ENCODE results near the gene RUVBL2. TPM values are rescaled to one million over a fixed set of nuclear protein-coding genes. Genes with fewer than 3 reads are reported as not detected.
A peak's percentile ranks its signal among the peaks of the same experiment; 100 is the strongest.

The RUVBL2 gene
- total RNA-seq, 1 experiment from 2014 or later, result 227 TPM

DNA sequence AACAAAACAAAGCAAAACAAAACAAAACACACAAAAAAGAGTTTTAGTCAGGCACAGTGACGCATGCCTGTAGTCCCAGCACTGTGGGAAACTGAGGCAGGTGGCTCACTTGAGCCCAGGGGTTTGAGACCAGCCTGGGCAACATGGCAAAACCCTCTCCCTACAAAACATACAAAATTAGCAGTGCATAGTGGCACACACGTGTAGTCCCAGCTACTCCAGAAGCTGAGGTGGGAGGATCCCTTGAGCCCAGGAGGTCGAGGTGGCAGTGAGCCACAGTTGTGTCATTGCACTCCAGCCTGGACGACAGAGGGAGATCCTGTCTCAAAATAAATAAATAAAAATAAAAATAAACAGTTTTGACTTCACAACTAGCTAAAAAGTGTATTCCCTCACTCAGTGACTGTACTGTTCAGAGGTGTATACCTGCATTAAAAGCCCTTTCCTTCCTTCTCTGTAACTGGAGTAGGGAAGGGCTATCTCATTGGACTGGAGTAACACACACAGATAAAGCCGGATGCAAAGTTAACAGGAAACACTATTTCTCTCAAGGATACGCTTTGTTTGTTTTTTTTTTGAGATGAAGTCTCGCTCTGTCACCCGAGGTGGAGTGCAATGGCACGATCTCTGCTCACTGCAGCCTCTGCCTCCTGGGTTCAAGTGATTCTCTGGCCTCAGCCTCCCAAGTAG, 42.7 kb upstream of the RUVBL2 start:
- Histone ChIP-seq H3K27ac (ENCODE audit: low read depth, low read length, poor library complexity, severe bottlenecking) (no peak overlapping the region), H3K4me1 (ENCODE audit: insufficient read depth, low read length, poor library complexity, severe bottlenecking) (peaks cover 10% of the 10 kb centered on the region), H3K36me3 (ENCODE audit: insufficient read depth, low read length, poor library complexity, severe bottlenecking) (no peaks in the 10 kb centered on the region), H3K9me3 (ENCODE audit: low read depth, low read length, poor library complexity, severe bottlenecking) (no peaks in the 10 kb centered on the region), H3K27me3 (replicated peaks; ENCODE audit: insufficient read depth, low read depth, low read length, poor library complexity) (no peaks in the 10 kb centered on the region), H3K4me3 (ENCODE audit: low read depth, low read length, poor library complexity, severe bottlenecking) (no peak overlapping the region)
- DNase-seq (ENCODE audit: low spot score), result no peak
- BruUV-seq (replicated peaks), result no TSS peak
- intact Hi-C loops (cut with micrococcal nuclease; ENCODE audit: unreplicated experiment), result no loop called here
- TF ChIP-seq, protein P1, sequence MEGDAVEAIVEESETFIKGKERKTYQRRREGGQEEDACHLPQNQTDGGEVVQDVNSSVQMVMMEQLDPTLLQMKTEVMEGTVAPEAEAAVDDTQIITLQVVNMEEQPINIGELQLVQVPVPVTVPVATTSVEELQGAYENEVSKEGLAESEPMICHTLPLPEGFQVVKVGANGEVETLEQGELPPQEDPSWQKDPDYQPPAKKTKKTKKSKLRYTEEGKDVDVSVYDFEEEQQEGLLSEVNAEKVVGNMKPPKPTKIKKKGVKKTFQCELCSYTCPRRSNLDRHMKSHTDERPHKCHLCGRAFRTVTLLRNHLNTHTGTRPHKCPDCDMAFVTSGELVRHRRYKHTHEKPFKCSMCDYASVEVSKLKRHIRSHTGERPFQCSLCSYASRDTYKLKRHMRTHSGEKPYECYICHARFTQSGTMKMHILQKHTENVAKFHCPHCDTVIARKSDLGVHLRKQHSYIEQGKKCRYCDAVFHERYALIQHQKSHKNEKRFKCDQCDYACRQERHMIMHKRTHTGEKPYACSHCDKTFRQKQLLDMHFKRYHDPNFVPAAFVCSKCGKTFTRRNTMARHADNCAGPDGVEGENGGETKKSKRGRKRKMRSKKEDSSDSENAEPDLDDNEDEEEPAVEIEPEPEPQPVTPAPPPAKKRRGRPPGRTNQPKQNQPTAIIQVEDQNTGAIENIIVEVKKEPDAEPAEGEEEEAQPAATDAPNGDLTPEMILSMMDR (conservative IDR thresholded peaks at IDR 0.05; ENCODE audit: low read depth, low read length), result no peak
- TF ChIP-seq EZH2 (IDR thresholded peaks at IDR 0.05; ENCODE audit: borderline replicate concordance, low read depth, low read length, poor library complexity, severe bottlenecking), result no peak
- CTCF ChIA-PET, result no interaction called here
- POLR2A ChIA-PET (ENCODE audit: low non-redundant PET), result no interaction called here

GRCh38 chr19:48953141-48953540, 40.5 kb upstream of the RUVBL2 start:
- DNase-seq (ENCODE audit: low spot score), result no peak
- POLR2A ChIA-PET (ENCODE audit: low non-redundant PET), result no interaction called here
- Histone ChIP-seq H3K9me3 (ENCODE audit: low read depth, low read length, poor library complexity, severe bottlenecking) (no peaks in the 10 kb centered on the region), H3K4me3 (ENCODE audit: low read depth, low read length, poor library complexity, severe bottlenecking) (no peak overlapping the region), H3K4me1 (ENCODE audit: insufficient read depth, low read length, poor library complexity, severe bottlenecking) (peaks cover 10% of the 10 kb centered on the region), H3K27ac (ENCODE audit: low read depth, low read length, poor library complexity, severe bottlenecking) (no peak overlapping the region), H3K27me3 (replicated peaks; ENCODE audit: insufficient read depth, low read depth, low read length, poor library complexity) (no peaks in the 10 kb centered on the region), H3K36me3 (ENCODE audit: insufficient read depth, low read length, poor library complexity, severe bottlenecking) (no peaks in the 10 kb centered on the region)
- intact Hi-C loops (cut with micrococcal nuclease; ENCODE audit: unreplicated experiment), result no loop called here
- BruUV-seq (replicated peaks), result no TSS peak
- CTCF ChIA-PET, result no interaction called here
- TF ChIP-seq EZH2 (IDR thresholded peaks at IDR 0.05; ENCODE audit: borderline replicate concordance, low read depth, low read length, poor library complexity, severe bottlenecking), result no peak
- TF ChIP-seq, protein P1 (conservative IDR thresholded peaks at IDR 0.05; ENCODE audit: low read depth, low read length), result no peak

DNA sequence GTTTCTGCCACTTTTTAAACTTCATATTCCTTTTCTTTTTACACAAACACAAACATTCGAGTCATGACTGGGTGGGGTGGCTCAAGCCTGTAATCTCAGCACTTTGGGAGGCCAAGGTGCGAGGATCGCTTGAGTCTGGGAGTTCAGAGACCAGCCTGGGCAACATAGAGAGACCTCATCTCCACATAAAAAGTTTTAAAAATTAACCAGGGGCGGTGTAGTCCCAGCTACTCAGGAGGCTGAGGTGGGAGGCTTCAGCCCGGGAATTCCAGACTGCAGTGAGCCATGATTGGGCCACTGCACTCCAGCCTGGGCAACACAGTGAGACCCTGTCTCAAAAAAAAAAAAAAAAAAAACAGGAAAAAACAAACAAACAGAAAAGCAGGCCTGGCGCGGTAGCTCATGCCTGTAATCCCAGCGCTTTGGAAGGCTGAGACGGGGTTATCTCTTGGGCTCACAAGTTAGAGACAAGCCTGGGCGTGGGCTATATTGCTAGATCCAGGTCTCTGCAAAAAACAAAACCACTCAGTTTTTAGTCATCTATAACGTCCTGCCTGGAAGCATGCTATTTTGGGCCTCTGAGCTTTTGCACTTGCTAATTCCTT, 39.6 kb upstream of the RUVBL2 start:
- H3K27me3 ChIP-seq (replicated peaks; ENCODE audit: insufficient read depth, low read depth, low read length, poor library complexity), result no peaks in the 10 kb centered on the region
- intact Hi-C loops (cut with micrococcal nuclease; ENCODE audit: unreplicated experiment), result no loop called here
- peaks cover 10% of the 10 kb centered on the region for H3K4me1 ChIP-seq (ENCODE audit: insufficient read depth, low read length, poor library complexity, severe bottlenecking)
- H3K4me3 ChIP-seq (ENCODE audit: low read depth, low read length, poor library complexity, severe bottlenecking), result peak overlapping the region; percentile 81
- H3K27ac ChIP-seq (ENCODE audit: low read depth, low read length, poor library complexity, severe bottlenecking), result peak overlapping the region; percentile 59
- ChIA-PET CTCF (interaction anchor here (0.6 kb wide), 1 partner anchor 143 kb away, joined by 3 read pairs; no protein-coding TSS in a partner anchor), POLR2A (ENCODE audit: low non-redundant PET) (interaction anchor here (0.7 kb wide), 1 partner anchor 10 kb away, joined by 3 read pairs; no protein-coding TSS in a partner anchor)
- DNase-seq (ENCODE audit: low spot score), result no peak
- no peak for TF ChIP-seq EZH2 (IDR thresholded peaks at IDR 0.05; ENCODE audit: borderline replicate concordance, low read depth, low read length, poor library complexity, severe bottlenecking)
- TF ChIP-seq, protein P1 (conservative IDR thresholded peaks at IDR 0.05; ENCODE audit: low read depth, low read length), result no peak
- BruUV-seq (replicated peaks), result TSS peak; percentile 83
- no peaks in the 10 kb centered on the region for H3K9me3 ChIP-seq (ENCODE audit: low read depth, low read length, poor library complexity, severe bottlenecking)
- no peaks in the 10 kb centered on the region for H3K36me3 ChIP-seq (ENCODE audit: insufficient read depth, low read length, poor library complexity, severe bottlenecking)
